ENCODE data around the gene SH3BGRL. TPM values are rescaled to one million over a fixed set of nuclear protein-coding genes. Genes with fewer than 3 reads are reported as not detected.

SH3BGRL gene
- polyA plus RNA-seq, 1 of the 3 experiments (the other 2 are of a cell fraction), result 43.6 TPM

DNA sequence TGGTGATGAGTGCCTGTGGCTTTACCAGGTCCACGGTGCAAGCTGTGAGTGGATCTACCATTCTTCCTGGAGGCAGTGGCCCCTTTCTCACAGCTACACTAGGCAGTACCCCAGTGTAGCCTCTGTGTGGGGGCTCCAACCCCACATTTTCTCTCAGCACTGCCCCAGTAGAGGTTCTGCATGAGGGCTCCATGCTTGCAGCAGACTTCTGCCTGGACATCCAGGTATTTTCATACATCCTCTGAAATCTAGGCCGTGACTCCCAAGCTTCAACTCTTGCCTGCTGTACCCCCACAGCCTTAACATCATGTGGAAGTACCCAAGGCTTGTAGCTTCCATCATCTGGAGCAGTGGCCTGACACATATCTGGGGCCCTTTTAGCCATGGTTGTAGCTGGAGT lies 90.1 kb downstream of the SH3BGRL start (continued):
- TF ChIP-seq MXI1 (IDR thresholded peaks at IDR 0.05; ENCODE audit: low read depth, low read length), result no peak
- no peak for TF ChIP-seq CHD2 (IDR thresholded peaks at IDR 0.05; ENCODE audit: low read length, partially characterized antibody)
- TF ChIP-seq GATA2 (CRISPR knock-in tag; IDR thresholded peaks at IDR 0.05), result no peak
- TF ChIP-seq, protein P1, sequence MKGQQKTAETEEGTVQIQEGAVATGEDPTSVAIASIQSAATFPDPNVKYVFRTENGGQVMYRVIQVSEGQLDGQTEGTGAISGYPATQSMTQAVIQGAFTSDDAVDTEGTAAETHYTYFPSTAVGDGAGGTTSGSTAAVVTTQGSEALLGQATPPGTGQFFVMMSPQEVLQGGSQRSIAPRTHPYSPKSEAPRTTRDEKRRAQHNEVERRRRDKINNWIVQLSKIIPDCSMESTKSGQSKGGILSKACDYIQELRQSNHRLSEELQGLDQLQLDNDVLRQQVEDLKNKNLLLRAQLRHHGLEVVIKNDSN (IDR thresholded peaks at IDR 0.05; ENCODE audit: borderline replicate concordance, low read depth), result no peak
- TF ChIP-seq EP300 (IDR thresholded peaks at IDR 0.05; ENCODE audit: borderline replicate concordance in 1 of 2, low read depth in 1 of 2, low read length in 1 of 2), result no peak
- no peak for TF ChIP-seq NFIC (IDR thresholded peaks at IDR 0.05; ENCODE audit: borderline replicate concordance)

DNA sequence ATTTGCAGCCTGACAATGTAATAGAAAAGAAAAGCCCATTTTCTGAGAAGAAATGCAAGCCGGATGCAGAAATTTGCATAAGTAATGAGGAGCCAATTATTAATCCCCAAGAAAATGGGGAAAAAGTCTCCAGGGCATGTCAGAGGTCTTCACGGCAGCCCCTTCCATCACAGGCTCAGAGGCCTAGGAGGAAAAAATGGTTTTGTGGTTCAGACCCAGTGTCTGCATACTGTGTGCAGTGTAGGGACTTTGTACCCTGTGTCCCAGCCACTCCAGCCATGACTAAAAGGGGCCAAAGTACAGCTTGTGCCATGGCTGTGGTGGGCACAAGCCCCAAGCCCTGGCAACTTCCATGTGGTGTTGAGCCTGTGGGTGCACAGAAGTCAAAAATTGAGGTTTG lies 92.2 kb downstream of the SH3BGRL start:
- H3K27me3 ChIP-seq (ENCODE audit: insufficient read depth), result no peaks in the 10 kb centered on the region
- H3F3A ChIP-seq (replicated peaks; ENCODE audit: insufficient read depth), result no peaks in the 10 kb centered on the region
- POLR2A ChIA-PET, result no interaction called here
- no peak overlapping the region for H2AFZ ChIP-seq (ENCODE audit: low read depth)
- no peaks in the 10 kb centered on the region for H3K4me1 ChIP-seq (ENCODE audit: control insufficient read depth in 1 of 2, insufficient read depth in 2 of 2, low read depth in 1 of 2, low read length in 1 of 2)
- no peaks in the 10 kb centered on the region for H3K9me2 ChIP-seq
- DNase-seq, result no peak
- 30% methylated on average over 2 of the region's 2 CpGs for WGBS (ENCODE audit: low lambda C conversion rate)
- TF ChIP-seq RCOR1 (IDR thresholded peaks at IDR 0.05; ENCODE audit: low read length) (no peak), RAD21 (IDR thresholded peaks at IDR 0.05; ENCODE audit: low read length) (no peak)
- H3K4me2 ChIP-seq, result no peak overlapping the region
- no peak overlapping the region for H3K9ac ChIP-seq
- no peaks in the 10 kb centered on the region for H4K20me1 ChIP-seq (ENCODE audit: insufficient read depth)
- H3K4me3 ChIP-seq (ENCODE audit: low read depth in 2 of 2, low read length in 1 of 2), result no peak overlapping the region
- CTCF ChIA-PET, result no interaction called here
- H3K36me3 ChIP-seq (replicated peaks in 1 of 2; ENCODE audit: control insufficient read depth in 1 of 2, insufficient read depth in 2 of 2, low read length in 1 of 2), result no peaks in the 10 kb centered on the region
- no peaks in the 10 kb centered on the region for H3K9me3 ChIP-seq
- no peaks in the 10 kb centered on the region for H3K79me2 ChIP-seq (ENCODE audit: insufficient read depth)
- H3K27ac ChIP-seq (ENCODE audit: low read depth in 2 of 2, low read length in 1 of 2), result no peak overlapping the region

DNA sequence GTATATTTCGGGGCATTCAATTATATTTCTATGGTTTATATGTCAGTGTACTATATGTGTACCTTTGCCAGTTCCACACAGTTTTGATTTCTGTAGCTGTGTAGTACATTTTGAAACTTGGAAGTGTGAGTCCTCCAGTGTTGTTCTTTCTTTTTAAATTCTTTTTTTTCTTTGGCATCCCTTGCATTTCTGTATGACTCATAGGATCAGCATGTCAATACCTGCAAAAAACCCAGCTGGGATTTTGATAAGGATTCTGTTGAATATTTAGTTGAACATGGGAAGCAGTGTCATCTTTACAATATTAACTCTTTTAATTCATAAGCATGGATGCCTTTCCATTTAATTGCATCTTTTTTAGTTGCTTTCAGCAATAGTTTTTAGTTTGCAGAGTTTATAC lies 100.0 kb downstream of the SH3BGRL start:
- POLR2A ChIA-PET, result no interaction called here
- H3K9ac ChIP-seq, result no peak overlapping the region
- WGBS (ENCODE audit: low lambda C conversion rate), result 41% methylated on average over 1 of the region's 1 CpG
- TF ChIP-seq, protein P2, sequence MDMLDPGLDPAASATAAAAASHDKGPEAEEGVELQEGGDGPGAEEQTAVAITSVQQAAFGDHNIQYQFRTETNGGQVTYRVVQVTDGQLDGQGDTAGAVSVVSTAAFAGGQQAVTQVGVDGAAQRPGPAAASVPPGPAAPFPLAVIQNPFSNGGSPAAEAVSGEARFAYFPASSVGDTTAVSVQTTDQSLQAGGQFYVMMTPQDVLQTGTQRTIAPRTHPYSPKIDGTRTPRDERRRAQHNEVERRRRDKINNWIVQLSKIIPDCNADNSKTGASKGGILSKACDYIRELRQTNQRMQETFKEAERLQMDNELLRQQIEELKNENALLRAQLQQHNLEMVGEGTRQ (IDR thresholded peaks at IDR 0.05; ENCODE audit: borderline replicate concordance, low read depth, low read length), result no peak
- TF ChIP-seq TCF12 (IDR thresholded peaks at IDR 0.05) (no peak), TEAD4 (IDR thresholded peaks at IDR 0.05; ENCODE audit: borderline replicate concordance, insufficient read depth) (no peak), NFIC (IDR thresholded peaks at IDR 0.05; ENCODE audit: borderline replicate concordance) (no peak), FOXJ3 (CRISPR knock-in tag; IDR thresholded peaks at IDR 0.05) (no peak), GATA2 (CRISPR knock-in tag; IDR thresholded peaks at IDR 0.05) (no peak), CHD2 (IDR thresholded peaks at IDR 0.05; ENCODE audit: low read length, partially characterized antibody) (no peak), MEF2A (IDR thresholded peaks at IDR 0.05; ENCODE audit: borderline replicate concordance, low read depth) (no peak), EZH2phosphoT487 (IDR thresholded peaks at IDR 0.05; ENCODE audit: borderline replicate concordance, low read depth) (no peak), RFX5 (IDR thresholded peaks at IDR 0.05; ENCODE audit: low read length) (no peak)
- TF ChIP-seq, protein P3, sequence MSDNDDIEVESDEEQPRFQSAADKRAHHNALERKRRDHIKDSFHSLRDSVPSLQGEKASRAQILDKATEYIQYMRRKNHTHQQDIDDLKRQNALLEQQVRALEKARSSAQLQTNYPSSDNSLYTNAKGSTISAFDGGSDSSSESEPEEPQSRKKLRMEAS (IDR thresholded peaks at IDR 0.05; ENCODE audit: low read depth), result no peak
- TF ChIP-seq, protein P4, sequence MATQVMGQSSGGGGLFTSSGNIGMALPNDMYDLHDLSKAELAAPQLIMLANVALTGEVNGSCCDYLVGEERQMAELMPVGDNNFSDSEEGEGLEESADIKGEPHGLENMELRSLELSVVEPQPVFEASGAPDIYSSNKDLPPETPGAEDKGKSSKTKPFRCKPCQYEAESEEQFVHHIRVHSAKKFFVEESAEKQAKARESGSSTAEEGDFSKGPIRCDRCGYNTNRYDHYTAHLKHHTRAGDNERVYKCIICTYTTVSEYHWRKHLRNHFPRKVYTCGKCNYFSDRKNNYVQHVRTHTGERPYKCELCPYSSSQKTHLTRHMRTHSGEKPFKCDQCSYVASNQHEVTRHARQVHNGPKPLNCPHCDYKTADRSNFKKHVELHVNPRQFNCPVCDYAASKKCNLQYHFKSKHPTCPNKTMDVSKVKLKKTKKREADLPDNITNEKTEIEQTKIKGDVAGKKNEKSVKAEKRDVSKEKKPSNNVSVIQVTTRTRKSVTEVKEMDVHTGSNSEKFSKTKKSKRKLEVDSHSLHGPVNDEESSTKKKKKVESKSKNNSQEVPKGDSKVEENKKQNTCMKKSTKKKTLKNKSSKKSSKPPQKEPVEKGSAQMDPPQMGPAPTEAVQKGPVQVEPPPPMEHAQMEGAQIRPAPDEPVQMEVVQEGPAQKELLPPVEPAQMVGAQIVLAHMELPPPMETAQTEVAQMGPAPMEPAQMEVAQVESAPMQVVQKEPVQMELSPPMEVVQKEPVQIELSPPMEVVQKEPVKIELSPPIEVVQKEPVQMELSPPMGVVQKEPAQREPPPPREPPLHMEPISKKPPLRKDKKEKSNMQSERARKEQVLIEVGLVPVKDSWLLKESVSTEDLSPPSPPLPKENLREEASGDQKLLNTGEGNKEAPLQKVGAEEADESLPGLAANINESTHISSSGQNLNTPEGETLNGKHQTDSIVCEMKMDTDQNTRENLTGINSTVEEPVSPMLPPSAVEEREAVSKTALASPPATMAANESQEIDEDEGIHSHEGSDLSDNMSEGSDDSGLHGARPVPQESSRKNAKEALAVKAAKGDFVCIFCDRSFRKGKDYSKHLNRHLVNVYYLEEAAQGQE (IDR thresholded peaks at IDR 0.05; ENCODE audit: low read depth, low read length), result no peak
- TF ChIP-seq, protein P5, sequence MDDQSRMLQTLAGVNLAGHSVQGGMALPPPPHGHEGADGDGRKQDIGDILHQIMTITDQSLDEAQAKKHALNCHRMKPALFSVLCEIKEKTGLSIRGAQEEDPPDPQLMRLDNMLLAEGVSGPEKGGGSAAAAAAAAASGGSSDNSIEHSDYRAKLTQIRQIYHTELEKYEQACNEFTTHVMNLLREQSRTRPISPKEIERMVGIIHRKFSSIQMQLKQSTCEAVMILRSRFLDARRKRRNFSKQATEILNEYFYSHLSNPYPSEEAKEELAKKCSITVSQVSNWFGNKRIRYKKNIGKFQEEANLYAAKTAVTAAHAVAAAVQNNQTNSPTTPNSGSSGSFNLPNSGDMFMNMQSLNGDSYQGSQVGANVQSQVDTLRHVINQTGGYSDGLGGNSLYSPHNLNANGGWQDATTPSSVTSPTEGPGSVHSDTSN (IDR thresholded peaks at IDR 0.05), result no peak
- TF ChIP-seq, protein P6, sequence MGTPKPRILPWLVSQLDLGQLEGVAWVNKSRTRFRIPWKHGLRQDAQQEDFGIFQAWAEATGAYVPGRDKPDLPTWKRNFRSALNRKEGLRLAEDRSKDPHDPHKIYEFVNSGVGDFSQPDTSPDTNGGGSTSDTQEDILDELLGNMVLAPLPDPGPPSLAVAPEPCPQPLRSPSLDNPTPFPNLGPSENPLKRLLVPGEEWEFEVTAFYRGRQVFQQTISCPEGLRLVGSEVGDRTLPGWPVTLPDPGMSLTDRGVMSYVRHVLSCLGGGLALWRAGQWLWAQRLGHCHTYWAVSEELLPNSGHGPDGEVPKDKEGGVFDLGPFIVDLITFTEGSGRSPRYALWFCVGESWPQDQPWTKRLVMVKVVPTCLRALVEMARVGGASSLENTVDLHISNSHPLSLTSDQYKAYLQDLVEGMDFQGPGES (IDR thresholded peaks at IDR 0.05; ENCODE audit: low read depth, low read length), result no peak

More for the DNA sequence above, 100.0 kb downstream of the SH3BGRL start:
- CTCF ChIA-PET, result no interaction called here
- Histone ChIP-seq H3K4me2 (no peak overlapping the region), H3F3A (replicated peaks; ENCODE audit: insufficient read depth) (no peaks in the 10 kb centered on the region), H3K27me3 (ENCODE audit: insufficient read depth) (no peaks in the 10 kb centered on the region), H3K4me3 (ENCODE audit: low read depth in 2 of 2, low read length in 1 of 2) (no peak overlapping the region), H3K79me2 (ENCODE audit: insufficient read depth) (no peaks in the 10 kb centered on the region), H2AFZ (ENCODE audit: low read depth) (no peak overlapping the region), H3K9me2 (no peaks in the 10 kb centered on the region), H3K36me3 (replicated peaks in 1 of 2; ENCODE audit: control insufficient read depth in 1 of 2, insufficient read depth in 2 of 2, low read length in 1 of 2) (no peaks in the 10 kb centered on the region), H4K20me1 (ENCODE audit: insufficient read depth) (no peaks in the 10 kb centered on the region), H3K27ac (ENCODE audit: low read depth in 2 of 2, low read length in 1 of 2) (no peak overlapping the region), H3K4me1 (ENCODE audit: control insufficient read depth in 1 of 2, insufficient read depth in 2 of 2, low read depth in 1 of 2, low read length in 1 of 2) (no peaks in the 10 kb centered on the region), H3K9me3 (no peaks in the 10 kb centered on the region)
- DNase-seq, result no peak

All from SK-N-SH (cell line).